ENCODE results near the gene TRABD2B.

- TF ChIP-seq CTCF (IDR thresholded peaks at IDR 0.05; ENCODE audit: poor library complexity) (no peak), EZH2 (IDR thresholded peaks at IDR 0.05; ENCODE audit: borderline replicate concordance) (no peak), EZH2phosphoT487 (IDR thresholded peaks at IDR 0.05; ENCODE audit: low read depth, severe bottlenecking, unreplicated experiment) (no peak)
Measured at GRCh38 chr1:47753808-47754207, 243.4 kb downstream of the TRABD2B start.

Measured in hepatocyte (in vitro differentiated cells).